NT2/D1 (cell line): ENCODE results near the gene SH3PXD2A.
A peak's percentile ranks its signal among the peaks of the same experiment; 100 is the strongest.
"Not testable (repeated sequence)": the region's sequence is repeated elsewhere in the genome, so short reads cannot be mapped to it uniquely, and the experiment has no call there.

Experiments used
- DNase-seq: peaks from one replicate; pipeline ENCODE4 v3.0.0-alpha.2; 2011; ENCODE audit warnings: low read depth, low spot score
- H3K27me3 ChIP-seq: 2 replicates; pipeline ENCODE4 v1.6.0; 2011; ENCODE audit warnings: mild to moderate bottlenecking; ENCODE audit not compliant: insufficient read length, insufficient read depth
- H3K36me3 ChIP-seq: 2 replicates; pipeline ENCODE4 v1.6.1; 2011; ENCODE audit warnings: mild to moderate bottlenecking, low read length, mixed read lengths; ENCODE audit not compliant: insufficient read depth, insufficient read length
- H3K4me1 ChIP-seq: 2 replicates; pipeline ENCODE4 v1.5.1; 2011; ENCODE audit not compliant: insufficient read depth, insufficient read length
- H3K4me3 ChIP-seq: 2 replicates; pipeline ENCODE4 v1.5.1; 2011; ENCODE audit warnings: low read depth; ENCODE audit not compliant: insufficient read length
- H3K9ac ChIP-seq: 2 replicates; pipeline ENCODE4 v1.6.0; 2011; ENCODE audit warnings: low read depth; ENCODE audit not compliant: insufficient read length
- H3K9me3 ChIP-seq: 2 replicates; pipeline ENCODE4 v1.5.1; 2011; ENCODE audit warnings: mild to moderate bottlenecking, low read length; ENCODE audit not compliant: insufficient read depth
- SUZ12 ChIP-seq: IDR thresholded peaks from 2 replicates; pipeline ENCODE4 v1.6.1; 2011; ENCODE audit not compliant: insufficient read length, insufficient read depth; ENCODE audit errors: extremely low read depth
- YY1 ChIP-seq: IDR thresholded peaks from 2 replicates; pipeline ENCODE4 v1.6.1; 2011; ENCODE audit not compliant: insufficient read length, insufficient read depth
- ZNF274 ChIP-seq: IDR thresholded peaks from 2 replicates; pipeline ENCODE4 v1.6.1; 2011; ENCODE audit warnings: mild to moderate bottlenecking, low read depth, low read length

SH3PXD2A gene

GRCh38 chr10:103763374-103764202 is 91.8 kb downstream of the SH3PXD2A start:
- TF ChIP-seq ZNF274 (no peak), SUZ12 (no peak), YY1 (no peak)
- Histone ChIP-seq H3K36me3 (peaks cover 4% of the 10 kb centered on the region), H3K4me1 (peaks cover 30% of the 10 kb centered on the region), H3K9me3 (no peaks in the 10 kb centered on the region), H3K4me3 (no peak overlapping the region), H3K9ac (peak overlapping the region; percentile 34), H3K27me3 (no peaks in the 10 kb centered on the region)
- DNase-seq, result no peak

GRCh38 chr10:103762916-103763315 is 92.5 kb downstream of the SH3PXD2A start:
- no peaks in the 10 kb centered on the region for H3K9me3 ChIP-seq
- TF ChIP-seq YY1 (no peak), ZNF274 (no peak), SUZ12 (no peak)
- no peak overlapping the region for H3K4me3 ChIP-seq
- peaks cover 4% of the 10 kb centered on the region for H3K36me3 ChIP-seq
- H3K4me1 ChIP-seq, result peaks cover 31% of the 10 kb centered on the region
- H3K9ac ChIP-seq, result peak overlapping the region; percentile 29
- no peaks in the 10 kb centered on the region for H3K27me3 ChIP-seq
- DNase-seq, result no peak

DNA sequence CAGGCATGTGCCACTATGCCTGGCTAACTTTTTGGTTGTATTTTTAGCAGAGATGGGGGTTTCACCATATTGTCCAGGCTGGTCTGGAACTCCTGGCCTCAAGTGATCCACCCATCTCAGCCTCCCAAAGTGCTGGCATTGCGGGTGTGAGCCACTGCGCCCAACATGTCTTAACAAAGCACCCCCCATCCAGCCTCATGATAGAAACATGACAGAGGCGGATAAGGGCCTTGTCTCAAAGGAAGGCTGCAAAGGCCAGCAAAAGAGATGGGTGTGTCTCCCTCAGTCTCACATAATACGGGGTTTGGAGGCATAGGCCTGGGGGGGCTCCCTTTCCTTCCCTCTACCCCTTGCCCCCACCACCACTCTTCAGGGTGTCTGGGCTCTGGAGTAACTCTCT is 93.2 kb downstream of the SH3PXD2A start:
- H3K4me3 ChIP-seq, result no peak overlapping the region
- peaks cover 4% of the 10 kb centered on the region for H3K36me3 ChIP-seq
- H3K4me1 ChIP-seq, result peaks cover 30% of the 10 kb centered on the region

GRCh38 chr10:103761075-103761920 is 94.1 kb downstream of the SH3PXD2A start:
- H3K9ac ChIP-seq, result no peak overlapping the region
- TF ChIP-seq SUZ12, result no peak
- TF ChIP-seq YY1, result no peak
- H3K9me3 ChIP-seq, result no peaks in the 10 kb centered on the region
- DNase-seq, result no peak
- H3K27me3 ChIP-seq, result no peaks in the 10 kb centered on the region
- H3K4me3 ChIP-seq, result no peak overlapping the region
- H3K36me3 ChIP-seq, result peaks cover 4% of the 10 kb centered on the region
- H3K4me1 ChIP-seq, result peaks cover 33% of the 10 kb centered on the region

More for the DNA sequence above, 93.2 kb downstream of the SH3PXD2A start:
- H3K9ac ChIP-seq, result no peak overlapping the region
- TF ChIP-seq ZNF274 (no peak), YY1 (no peak), SUZ12 (no peak)
- no peak for DNase-seq
- no peaks in the 10 kb centered on the region for H3K9me3 ChIP-seq
- no peaks in the 10 kb centered on the region for H3K27me3 ChIP-seq

DNA sequence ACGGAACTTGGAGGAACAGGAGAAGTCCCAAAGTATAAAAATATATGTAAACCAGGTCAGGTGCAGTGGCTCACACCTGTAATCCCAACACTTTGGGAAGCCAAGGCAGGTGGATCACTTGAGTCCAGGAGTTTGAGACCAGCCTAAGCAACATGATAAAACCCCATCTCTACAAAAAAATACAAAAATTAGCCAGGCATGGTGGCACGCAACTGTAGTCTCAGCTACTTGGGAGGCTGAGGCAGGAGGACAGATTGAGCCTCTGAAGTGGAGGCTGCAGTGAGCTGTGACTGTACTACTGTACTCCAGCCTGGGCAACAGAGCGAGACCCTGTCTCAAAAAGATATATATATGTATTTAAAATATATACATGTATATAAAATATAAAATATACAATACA is 95.1 kb downstream of the SH3PXD2A start:
- H3K27me3 ChIP-seq, H3K36me3 ChIP-seq, H3K4me3 ChIP-seq, H3K9me3 ChIP-seq, H3K9ac ChIP-seq, DNase-seq: not testable (repeated sequence)
- peaks cover 30% of the 10 kb centered on the region for H3K4me1 ChIP-seq

- H3K36me3 ChIP-seq, result peaks cover 2% of the 10 kb centered on the region
- peaks cover 28% of the 10 kb centered on the region for H3K4me1 ChIP-seq
- no peak for TF ChIP-seq ZNF274
- TF ChIP-seq SUZ12, result no peak
- no peak for TF ChIP-seq YY1
- H3K27me3 ChIP-seq, result no peaks in the 10 kb centered on the region
- no peak overlapping the region for H3K9ac ChIP-seq
- no peak for DNase-seq
- no peak overlapping the region for H3K4me3 ChIP-seq
- H3K9me3 ChIP-seq, result no peaks in the 10 kb centered on the region
Observed at GRCh38 chr10:103759100-103759781, 96.1 kb downstream of the SH3PXD2A start.

GRCh38 chr10:103758294-103758681 is 97.1 kb downstream of the SH3PXD2A start:
- H3K9me3 ChIP-seq, result no peaks in the 10 kb centered on the region
- H3K36me3 ChIP-seq, result peaks cover 2% of the 10 kb centered on the region
- no peak for DNase-seq
- peaks cover 21% of the 10 kb centered on the region for H3K4me1 ChIP-seq
- TF ChIP-seq YY1, result no peak
- TF ChIP-seq ZNF274, result no peak
- TF ChIP-seq SUZ12, result no peak
- no peaks in the 10 kb centered on the region for H3K27me3 ChIP-seq
- peak overlapping the region; percentile 11 for H3K9ac ChIP-seq
- no peak overlapping the region for H3K4me3 ChIP-seq
